ENCODE results near the gene PTCD2.

PTCD2 gene

DNA sequence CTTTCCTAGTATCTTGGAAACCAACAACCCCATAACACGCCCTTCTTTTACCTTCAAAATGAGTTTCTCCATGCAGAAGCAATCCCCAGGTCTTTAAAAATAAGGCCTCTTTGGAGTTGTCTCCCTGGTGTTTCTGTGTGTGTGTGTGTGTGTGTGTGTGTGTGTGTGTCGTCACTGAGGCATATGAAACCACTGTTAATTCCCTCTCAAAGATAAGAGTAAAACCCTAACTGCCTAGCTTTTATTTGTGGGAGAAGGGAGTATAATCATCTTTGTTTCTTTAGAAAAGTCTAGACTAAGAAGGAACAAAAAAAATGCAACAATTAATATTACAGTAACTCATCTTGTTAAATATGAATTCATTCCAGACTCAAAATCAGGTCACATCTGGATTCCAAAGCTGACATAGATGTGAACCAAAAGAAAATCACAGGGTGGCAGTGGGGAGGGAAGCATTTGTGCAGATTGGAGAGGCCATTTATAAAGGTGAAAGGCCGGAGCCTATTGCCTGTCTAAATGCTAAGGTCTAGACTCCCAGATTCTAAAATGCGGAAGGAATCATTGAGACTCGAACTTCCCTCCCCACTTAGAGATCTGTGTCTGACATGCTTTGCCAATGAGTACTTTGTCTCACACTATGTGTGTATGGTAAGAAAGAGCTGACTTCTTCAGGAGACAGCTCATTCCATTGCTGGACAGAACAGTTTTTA is 95.6 kb downstream of the PTCD2 start:
- TF ChIP-seq SPI1 (IDR thresholded peaks at IDR 0.05; ENCODE audit: borderline replicate concordance, low read depth) (no peak), POLR2AphosphoS5 (IDR thresholded peaks at IDR 0.05; ENCODE audit: low read depth) (no peak), GABPA (IDR thresholded peaks at IDR 0.05; ENCODE audit: low read depth) (no peak)
- TF ChIP-seq, protein P1, sequence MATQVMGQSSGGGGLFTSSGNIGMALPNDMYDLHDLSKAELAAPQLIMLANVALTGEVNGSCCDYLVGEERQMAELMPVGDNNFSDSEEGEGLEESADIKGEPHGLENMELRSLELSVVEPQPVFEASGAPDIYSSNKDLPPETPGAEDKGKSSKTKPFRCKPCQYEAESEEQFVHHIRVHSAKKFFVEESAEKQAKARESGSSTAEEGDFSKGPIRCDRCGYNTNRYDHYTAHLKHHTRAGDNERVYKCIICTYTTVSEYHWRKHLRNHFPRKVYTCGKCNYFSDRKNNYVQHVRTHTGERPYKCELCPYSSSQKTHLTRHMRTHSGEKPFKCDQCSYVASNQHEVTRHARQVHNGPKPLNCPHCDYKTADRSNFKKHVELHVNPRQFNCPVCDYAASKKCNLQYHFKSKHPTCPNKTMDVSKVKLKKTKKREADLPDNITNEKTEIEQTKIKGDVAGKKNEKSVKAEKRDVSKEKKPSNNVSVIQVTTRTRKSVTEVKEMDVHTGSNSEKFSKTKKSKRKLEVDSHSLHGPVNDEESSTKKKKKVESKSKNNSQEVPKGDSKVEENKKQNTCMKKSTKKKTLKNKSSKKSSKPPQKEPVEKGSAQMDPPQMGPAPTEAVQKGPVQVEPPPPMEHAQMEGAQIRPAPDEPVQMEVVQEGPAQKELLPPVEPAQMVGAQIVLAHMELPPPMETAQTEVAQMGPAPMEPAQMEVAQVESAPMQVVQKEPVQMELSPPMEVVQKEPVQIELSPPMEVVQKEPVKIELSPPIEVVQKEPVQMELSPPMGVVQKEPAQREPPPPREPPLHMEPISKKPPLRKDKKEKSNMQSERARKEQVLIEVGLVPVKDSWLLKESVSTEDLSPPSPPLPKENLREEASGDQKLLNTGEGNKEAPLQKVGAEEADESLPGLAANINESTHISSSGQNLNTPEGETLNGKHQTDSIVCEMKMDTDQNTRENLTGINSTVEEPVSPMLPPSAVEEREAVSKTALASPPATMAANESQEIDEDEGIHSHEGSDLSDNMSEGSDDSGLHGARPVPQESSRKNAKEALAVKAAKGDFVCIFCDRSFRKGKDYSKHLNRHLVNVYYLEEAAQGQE (IDR thresholded peaks at IDR 0.05; ENCODE audit: insufficient replicate concordance, low read depth) = no peak
- H3K27me3 ChIP-seq (ENCODE audit: insufficient read depth, poor library complexity, severe bottlenecking) = no peaks in the 10 kb centered on the region
- H3K27ac ChIP-seq (replicated peaks) = no peak overlapping the region
- no peak overlapping the region for H3K4me3 ChIP-seq (replicated peaks; ENCODE audit: insufficient read depth, low read length)
- DNase-seq (ENCODE audit: low read depth in 1 of 2, low spot score in 1 of 2) = no peak

DNA sequence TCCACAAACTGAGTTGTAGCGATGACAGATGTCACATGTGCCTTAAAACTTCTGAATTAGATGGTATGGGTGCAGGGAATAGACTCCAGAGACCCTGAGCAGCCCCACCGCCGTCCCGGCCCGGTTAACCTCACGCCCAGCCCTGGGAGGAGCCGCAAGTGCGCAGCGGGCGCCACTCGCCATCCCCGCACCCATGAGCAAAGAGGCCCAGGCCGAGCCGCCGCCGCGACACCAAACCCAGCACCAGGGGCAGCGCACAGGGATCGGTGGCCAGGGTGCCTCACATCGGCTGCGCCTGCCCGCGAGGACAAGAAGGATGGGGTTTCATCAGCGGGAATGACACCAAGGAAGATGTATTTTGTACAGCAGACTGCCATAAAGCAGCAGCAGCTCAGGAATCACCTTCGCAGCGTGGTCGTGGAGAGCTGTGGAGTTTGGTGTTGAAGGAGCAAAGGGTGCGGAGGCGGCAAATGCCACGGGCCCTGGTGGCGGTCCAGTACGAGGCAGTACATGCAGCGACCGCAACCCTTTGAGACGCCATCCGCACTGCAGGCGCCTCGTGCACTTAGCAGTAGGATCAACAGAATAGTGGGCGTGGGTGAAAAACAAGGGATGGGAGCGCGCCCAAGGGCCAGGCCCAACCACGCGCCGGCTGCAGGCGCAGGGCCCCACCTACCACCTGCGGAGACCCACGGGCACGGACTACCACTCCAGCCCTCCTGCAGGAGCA is 97.3 kb downstream of the PTCD2 start:
- Histone ChIP-seq H3K27me3 (ENCODE audit: insufficient read depth, poor library complexity, severe bottlenecking) (no peaks in the 10 kb centered on the region), H3K27ac (replicated peaks) (no peak overlapping the region), H3K4me3 (replicated peaks; ENCODE audit: insufficient read depth, low read length) (no peak overlapping the region)
- DNase-seq (ENCODE audit: low read depth in 1 of 2, low spot score in 1 of 2) = no peak
- TF ChIP-seq GABPA (IDR thresholded peaks at IDR 0.05; ENCODE audit: low read depth) (no peak), SPI1 (IDR thresholded peaks at IDR 0.05; ENCODE audit: borderline replicate concordance, low read depth) (no peak), POLR2AphosphoS5 (IDR thresholded peaks at IDR 0.05; ENCODE audit: low read depth) (no peak)
- TF ChIP-seq, protein P2, sequence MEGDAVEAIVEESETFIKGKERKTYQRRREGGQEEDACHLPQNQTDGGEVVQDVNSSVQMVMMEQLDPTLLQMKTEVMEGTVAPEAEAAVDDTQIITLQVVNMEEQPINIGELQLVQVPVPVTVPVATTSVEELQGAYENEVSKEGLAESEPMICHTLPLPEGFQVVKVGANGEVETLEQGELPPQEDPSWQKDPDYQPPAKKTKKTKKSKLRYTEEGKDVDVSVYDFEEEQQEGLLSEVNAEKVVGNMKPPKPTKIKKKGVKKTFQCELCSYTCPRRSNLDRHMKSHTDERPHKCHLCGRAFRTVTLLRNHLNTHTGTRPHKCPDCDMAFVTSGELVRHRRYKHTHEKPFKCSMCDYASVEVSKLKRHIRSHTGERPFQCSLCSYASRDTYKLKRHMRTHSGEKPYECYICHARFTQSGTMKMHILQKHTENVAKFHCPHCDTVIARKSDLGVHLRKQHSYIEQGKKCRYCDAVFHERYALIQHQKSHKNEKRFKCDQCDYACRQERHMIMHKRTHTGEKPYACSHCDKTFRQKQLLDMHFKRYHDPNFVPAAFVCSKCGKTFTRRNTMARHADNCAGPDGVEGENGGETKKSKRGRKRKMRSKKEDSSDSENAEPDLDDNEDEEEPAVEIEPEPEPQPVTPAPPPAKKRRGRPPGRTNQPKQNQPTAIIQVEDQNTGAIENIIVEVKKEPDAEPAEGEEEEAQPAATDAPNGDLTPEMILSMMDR (IDR thresholded peaks at IDR 0.05; ENCODE audit: insufficient read depth, low read length) = no peak
- TF ChIP-seq, protein P1 (IDR thresholded peaks at IDR 0.05; ENCODE audit: insufficient replicate concordance, low read depth) = no peak

All from HL-60 (cell line).